Measurements from ENCODE around the gene EP400.

Gene EP400, protein sequence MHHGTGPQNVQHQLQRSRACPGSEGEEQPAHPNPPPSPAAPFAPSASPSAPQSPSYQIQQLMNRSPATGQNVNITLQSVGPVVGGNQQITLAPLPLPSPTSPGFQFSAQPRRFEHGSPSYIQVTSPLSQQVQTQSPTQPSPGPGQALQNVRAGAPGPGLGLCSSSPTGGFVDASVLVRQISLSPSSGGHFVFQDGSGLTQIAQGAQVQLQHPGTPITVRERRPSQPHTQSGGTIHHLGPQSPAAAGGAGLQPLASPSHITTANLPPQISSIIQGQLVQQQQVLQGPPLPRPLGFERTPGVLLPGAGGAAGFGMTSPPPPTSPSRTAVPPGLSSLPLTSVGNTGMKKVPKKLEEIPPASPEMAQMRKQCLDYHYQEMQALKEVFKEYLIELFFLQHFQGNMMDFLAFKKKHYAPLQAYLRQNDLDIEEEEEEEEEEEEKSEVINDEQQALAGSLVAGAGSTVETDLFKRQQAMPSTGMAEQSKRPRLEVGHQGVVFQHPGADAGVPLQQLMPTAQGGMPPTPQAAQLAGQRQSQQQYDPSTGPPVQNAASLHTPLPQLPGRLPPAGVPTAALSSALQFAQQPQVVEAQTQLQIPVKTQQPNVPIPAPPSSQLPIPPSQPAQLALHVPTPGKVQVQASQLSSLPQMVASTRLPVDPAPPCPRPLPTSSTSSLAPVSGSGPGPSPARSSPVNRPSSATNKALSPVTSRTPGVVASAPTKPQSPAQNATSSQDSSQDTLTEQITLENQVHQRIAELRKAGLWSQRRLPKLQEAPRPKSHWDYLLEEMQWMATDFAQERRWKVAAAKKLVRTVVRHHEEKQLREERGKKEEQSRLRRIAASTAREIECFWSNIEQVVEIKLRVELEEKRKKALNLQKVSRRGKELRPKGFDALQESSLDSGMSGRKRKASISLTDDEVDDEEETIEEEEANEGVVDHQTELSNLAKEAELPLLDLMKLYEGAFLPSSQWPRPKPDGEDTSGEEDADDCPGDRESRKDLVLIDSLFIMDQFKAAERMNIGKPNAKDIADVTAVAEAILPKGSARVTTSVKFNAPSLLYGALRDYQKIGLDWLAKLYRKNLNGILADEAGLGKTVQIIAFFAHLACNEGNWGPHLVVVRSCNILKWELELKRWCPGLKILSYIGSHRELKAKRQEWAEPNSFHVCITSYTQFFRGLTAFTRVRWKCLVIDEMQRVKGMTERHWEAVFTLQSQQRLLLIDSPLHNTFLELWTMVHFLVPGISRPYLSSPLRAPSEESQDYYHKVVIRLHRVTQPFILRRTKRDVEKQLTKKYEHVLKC (N-terminal part only)
- 148 reads per million, percentile 89 among the genes with 10 or more reads in this experiment for total RNA-seq

GRCh38 chr12:131949431-131950181 lies at the start of gene EP400:
EP400 (plus strand) TSS chr12:131949942; CDS start chr12:131960620, 10,678 bp downstream.
- DNase-seq, result peak; percentile 91

DNA sequence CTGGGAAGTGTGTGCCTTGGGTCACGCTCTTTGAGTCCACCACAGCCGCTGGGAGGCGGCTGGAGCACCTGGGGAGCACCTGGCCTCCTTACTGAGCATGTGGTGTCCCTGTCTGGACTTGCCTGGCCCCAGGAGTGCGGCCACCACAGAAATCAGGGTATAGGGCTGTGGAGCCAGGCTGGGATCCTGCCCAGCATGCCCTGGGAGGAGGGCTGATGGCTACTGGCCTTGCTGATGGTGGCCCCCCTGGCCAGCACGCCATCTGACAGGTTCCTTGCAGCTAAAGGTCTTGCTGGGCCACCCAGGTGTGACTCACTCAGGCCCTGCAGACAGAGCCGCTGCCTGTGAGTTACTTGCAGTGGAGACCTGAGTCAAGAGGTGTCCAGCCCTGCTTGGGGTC lies 49.3 kb upstream of the EP400 start:
- no peak for DNase-seq

DNA sequence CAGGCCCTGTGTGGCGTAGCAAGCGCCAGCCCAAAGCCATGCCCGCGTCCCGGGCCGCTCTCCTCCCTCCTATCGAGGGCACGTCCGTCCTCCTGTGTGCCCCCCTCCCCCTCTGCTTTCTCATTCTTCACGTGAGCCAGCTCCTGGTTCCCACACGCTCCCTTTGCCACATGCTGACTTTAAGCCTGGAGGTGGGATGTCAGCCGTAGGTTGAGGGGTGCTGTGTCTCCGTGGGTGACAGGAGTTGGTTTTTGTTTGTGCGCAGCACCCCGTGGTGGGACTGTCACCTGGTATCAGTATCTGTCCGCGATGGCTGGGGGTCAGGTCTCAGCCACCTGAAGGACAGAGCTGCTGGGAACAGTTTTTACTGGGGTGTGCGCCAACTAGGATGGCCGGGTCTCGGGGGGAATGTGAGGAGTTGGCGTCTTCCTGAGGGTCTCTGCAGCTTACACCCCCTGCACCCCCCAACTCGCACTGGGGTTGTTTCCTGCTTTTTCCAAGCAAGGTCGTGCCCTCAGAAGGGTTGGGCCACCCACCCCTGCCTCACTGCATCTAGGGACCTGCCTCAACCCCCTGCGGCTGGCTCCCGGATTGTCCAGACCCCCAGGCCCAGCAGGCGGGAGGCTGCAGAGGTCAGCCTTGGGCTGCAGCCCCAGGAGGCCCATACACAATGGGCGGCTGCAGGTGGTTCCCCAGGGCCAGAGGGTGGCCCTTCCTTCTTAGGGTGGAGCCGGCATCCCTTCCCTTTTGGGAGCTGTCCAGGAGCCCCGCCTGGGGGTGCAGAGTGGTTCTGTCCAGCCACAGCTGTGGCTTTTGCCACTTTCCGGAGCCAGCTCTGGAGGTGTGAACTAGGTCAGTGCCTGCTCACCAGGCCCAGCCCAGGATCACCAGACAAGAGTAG lies 48.1 kb upstream of the EP400 start:
- DNase-seq, result no peak

- no peak for DNase-seq
Observed at GRCh38 chr12:131902332-131903241, 47.2 kb upstream of the EP400 start.

GRCh38 chr12:131903270-131904255 lies 46.2 kb upstream of the EP400 start:
- DNase-seq, result no peak

GRCh38 chr12:131904346-131904745 lies 45.4 kb upstream of the EP400 start:
- no peak for DNase-seq

- DNase-seq, result no peak
Observed at GRCh38 chr12:131905081-131905629, 44.6 kb upstream of the EP400 start.

DNA sequence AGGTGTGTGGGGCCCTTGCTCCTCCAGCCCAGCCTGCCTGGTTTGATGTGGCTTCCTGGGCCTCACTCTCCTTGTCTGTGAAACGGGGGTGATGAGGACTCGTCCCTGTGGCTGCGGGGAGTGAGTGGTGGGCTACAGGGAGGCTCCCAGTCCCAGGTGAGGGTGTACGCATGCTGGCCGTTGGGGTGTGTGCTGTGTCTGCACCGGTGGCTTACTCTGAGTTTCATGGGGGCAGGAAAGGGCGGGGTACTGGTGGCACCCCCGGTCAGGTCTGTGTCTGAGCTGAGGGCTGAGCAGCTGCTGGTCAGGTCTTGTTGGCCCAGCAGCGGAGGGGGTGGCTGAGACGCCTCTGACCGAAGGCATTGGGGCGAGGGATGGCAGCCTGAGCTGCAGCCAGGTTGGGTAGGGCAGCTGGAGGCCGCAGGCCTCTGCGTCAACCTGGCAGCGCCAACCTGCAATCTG lies 44.1 kb upstream of the EP400 start:
- no peak for DNase-seq

DNA sequence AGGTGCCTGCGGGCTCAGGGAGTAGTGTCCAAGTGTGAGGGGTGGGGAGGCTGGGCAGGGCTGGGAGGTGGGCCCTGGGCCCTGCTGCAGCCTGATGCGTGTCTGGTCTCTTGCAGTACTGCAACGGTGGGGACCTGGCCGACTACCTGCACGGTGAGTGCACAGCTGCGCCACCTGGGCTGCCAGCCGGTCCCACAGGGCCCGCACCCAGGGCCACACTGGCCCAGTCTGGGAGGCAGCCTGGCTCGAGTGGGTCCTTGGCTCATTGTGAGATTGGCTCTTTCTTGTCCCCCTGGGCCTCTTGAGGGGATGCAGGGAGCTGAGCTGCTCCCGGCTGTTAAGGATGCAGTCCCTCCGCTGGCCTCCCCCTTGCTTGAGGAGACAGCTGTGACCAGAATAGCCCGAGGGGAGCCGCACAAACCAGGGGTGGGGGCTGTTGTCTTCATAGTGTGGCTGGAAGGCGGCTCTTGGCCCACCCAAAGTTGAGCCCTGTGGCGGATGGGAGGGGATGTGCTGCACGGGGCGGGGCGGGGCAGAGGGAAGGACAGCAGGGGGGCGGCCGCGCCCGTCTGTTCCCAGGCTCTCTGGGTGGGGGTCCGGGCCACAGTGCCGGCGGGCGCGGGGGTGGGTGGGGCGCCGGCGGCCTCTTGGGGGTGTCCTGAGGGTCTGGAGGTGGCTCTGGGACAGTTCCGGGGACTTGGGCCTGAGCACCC lies 42.2 kb upstream of the EP400 start:
- DNase-seq, result no peak

DNA sequence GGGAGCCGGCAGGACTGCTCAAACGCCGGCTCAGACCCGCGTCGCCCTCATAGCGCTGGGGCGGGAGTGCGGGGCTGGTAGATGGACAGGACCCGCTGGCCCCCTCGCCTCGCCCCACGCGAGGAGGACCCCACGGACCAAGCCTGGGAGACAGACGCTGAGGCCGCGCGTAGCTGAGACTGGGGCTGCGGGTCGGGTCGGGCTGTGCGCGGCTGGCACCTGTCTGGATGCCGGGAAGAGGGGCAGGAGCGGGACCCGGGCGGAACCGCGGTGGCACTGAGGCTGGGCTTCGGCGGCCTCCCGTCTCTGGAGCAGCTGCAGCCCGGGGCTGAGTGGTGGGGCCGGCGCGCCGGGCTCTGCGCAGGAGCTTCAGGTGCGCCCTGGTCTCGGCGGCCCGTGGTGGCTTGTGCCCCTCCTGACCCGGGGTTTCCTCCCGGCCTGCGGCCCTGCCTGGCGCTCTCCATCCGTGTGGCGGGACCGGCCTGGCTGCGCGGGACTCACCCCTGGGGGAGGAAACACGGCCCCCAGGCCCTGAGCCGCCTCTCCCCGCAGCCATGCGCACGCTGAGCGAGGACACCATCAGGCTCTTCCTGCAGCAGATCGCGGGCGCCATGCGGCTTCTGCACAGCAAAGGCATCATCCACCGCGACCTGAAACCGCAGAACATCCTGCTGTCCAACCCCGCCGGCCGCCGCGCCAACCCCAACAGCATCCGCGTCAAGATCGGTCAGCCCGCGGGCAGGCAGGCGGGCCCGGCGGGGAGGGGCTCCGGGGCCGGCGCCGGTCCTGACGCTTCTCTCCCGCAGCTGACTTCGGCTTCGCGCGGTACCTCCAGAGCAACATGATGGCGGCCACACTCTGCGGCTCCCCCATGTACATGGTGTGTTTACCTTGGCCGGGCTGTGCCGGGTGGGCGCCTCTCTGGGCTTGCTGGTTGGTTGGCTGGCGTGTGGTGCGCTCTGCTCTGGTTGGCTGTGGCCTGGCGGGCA lies 41.4 kb upstream of the EP400 start:
- no peak for DNase-seq

GRCh38 chr12:131909081-131909751 lies 40.5 kb upstream of the EP400 start:
- no peak for DNase-seq

DNA sequence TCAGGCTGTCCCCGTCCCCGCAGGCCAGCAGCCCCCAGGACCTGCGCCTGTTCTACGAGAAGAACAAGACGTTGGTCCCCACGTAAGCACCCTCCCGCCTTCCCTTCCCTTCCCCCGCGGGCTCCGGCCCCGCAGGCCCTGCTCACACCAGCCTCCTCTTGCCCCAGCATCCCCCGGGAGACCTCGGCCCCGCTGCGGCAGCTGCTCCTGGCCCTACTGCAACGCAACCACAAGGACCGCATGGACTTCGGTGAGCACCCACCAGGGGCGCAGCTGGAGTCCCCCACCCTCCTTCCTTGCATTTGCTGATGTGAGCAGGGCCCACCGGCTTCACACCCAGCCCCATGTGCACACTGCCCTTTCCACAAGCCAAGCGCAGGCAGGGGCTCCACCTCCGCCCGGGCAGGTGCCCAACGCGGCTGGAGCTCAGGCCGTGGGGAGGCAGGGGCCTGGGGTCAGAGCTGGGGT lies 40.0 kb upstream of the EP400 start:
- no peak for DNase-seq

GRCh38 chr12:131910302-131911027 lies 39.3 kb upstream of the EP400 start:
- DNase-seq, result no peak

- DNase-seq, result no peak
Observed at GRCh38 chr12:131911028-131911650, 38.6 kb upstream of the EP400 start.

All from effector CD4-positive, alpha-beta T cell (primary cell).